AG10803 (cell line): ENCODE results near the gene PSPH.
A peak's percentile ranks its signal among the peaks of the same experiment; 100 is the strongest.
"Not testable (repeated sequence)": the region's sequence is repeated elsewhere in the genome, so short reads cannot be mapped to it uniquely, and the experiment has no call there.

Experiments used
- DNase-seq: peaks from one replicate; pipeline ENCODE4 v3.0.0; 2010; ENCODE audit warnings: low read depth
- H3K4me3 ChIP-seq: 2 replicates; pipeline ENCODE4 v1.5.1; 2011; ENCODE audit warnings: mild to moderate bottlenecking, low read length, control low read depth
- CTCF ChIP-seq: conservative IDR thresholded peaks from 2 replicates; pipeline ENCODE4 v1.5.1; 2011; ENCODE audit warnings: mild to moderate bottlenecking, low read length, control low read depth, inconsistent platforms

PSPH gene

GRCh38 chr7:56051053-56051338, 248 bp downstream of the PSPH start:
- H3K4me3 ChIP-seq = peak overlapping the region; percentile 95
- no peak for TF ChIP-seq CTCF
- no peak for DNase-seq

- DNase-seq, H3K4me3 ChIP-seq: not testable (repeated sequence)
Measured at GRCh38 chr7:56048763-56049162, 2.5 kb downstream of the PSPH start.

GRCh38 chr7:56048245-56048644, 3.0 kb downstream of the PSPH start:
- DNase-seq = no peak
- no peak for TF ChIP-seq CTCF
- H3K4me3 ChIP-seq = no peak overlapping the region

- not testable (repeated sequence) for DNase-seq, H3K4me3 ChIP-seq
Measured at GRCh38 chr7:56047446-56048116, 3.7 kb downstream of the PSPH start.

- peak; percentile 94 for DNase-seq
- TF ChIP-seq CTCF = no peak
Measured at GRCh38 chr7:56046721-56047445, 4.4 kb downstream of the PSPH start.

GRCh38 chr7:56045758-56046157, 5.5 kb downstream of the PSPH start:
- not testable (repeated sequence) for H3K4me3 ChIP-seq, DNase-seq

More at GRCh38 chr7:56046721-56047445, 4.4 kb downstream of the PSPH start:
- no peak overlapping the region for H3K4me3 ChIP-seq

- DNase-seq = no peak
- no peak overlapping the region for H3K4me3 ChIP-seq
- TF ChIP-seq CTCF = no peak
Measured at GRCh38 chr7:56040730-56041129, 10.5 kb downstream of the PSPH start.

GRCh38 chr7:56033671-56034432, 17.4 kb downstream of the PSPH start:
- peak; percentile 70 for DNase-seq
- peak; percentile 45 for TF ChIP-seq CTCF
- peak overlapping the region; percentile 79 for H3K4me3 ChIP-seq

GRCh38 chr7:56032578-56032977, 18.7 kb downstream of the PSPH start:
- DNase-seq, H3K4me3 ChIP-seq: not testable (repeated sequence)

- not testable (repeated sequence) for H3K4me3 ChIP-seq, DNase-seq
Measured at GRCh38 chr7:56031556-56031955, 19.7 kb downstream of the PSPH start.
